ENCODE measurements around the gene OR8H1.

DNA sequence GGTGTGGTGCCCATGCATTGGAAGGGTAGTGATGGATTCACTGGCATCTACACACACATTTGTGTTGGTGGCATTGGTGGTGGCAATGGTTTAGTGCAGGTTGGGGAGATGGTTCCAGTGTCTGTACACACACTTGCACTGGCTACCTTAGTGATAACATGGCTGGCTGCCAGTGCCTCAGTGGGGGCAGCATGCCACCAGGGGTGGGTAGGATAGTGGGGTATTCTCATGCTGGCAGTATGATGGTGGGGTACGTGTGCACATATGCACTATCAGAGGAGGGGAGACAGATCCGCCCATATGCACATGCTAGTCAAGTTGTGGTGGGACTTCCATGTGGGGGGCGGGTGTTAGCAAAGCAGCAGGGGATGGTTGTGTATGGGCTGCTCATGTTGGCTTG is 15.8 kb upstream of the OR8H1 start:
- no peak for TF ChIP-seq POLR2A (IDR thresholded peaks at IDR 0.05; ENCODE audit: low read length)
- TF ChIP-seq GATA1 (IDR thresholded peaks at IDR 0.05; ENCODE audit: low read depth, low read length), result no peak
